Measurements from ENCODE around the gene TNFRSF17.

GRCh38 chr16:12006637-12007036, 41.6 kb downstream of the TNFRSF17 start:
- TF ChIP-seq CTCF (conservative IDR thresholded peaks at IDR 0.05): no peak
- no peak for TF ChIP-seq ZFX (IDR thresholded peaks at IDR 0.05)
